HEK293 (cell line): Measurements from ENCODE around the gene MICAL3.

Experiments used
- CTCF ChIA-PET: fragments of 350-600 bp; formaldehyde crosslinking; extraction: SDS; loops from one replicate; lab custom pipeline; 2021; ENCODE audit warnings: antibody characterized with exemption; lab: Yijun Ruan, JAX
- POLR2A ChIA-PET: fragments of 300-600 bp; formaldehyde crosslinking; extraction: SDS; loops from one replicate; lab custom pipeline; 2020; ENCODE audit warnings: antibody characterized with exemption, inconsistent platforms; lab: Yijun Ruan, JAX
- H3K27ac ChIP-seq: fragments of 200-500 bp; sonication (Bioruptor generic); 2 replicates; pipeline ENCODE4 v1.5.1; 2014; ENCODE audit warnings: low read depth, low read length, control low read depth, inconsistent platforms; ENCODE audit errors: extremely low read depth
- H3K36me3 ChIP-seq, 2 experiments: fragments of 200-500 bp in 1 of 2; sonication (Bioruptor generic) in 1 of 2; 1 replicate in 1 of 2; 2 replicates in 1 of 2; pipeline ENCODE4 v1.5.1; 2014 to 2017; ENCODE audit warnings: inconsistent platforms in 2 of 2, low read length in 2 of 2; ENCODE audit not compliant: control insufficient read depth in 2 of 2, insufficient read depth in 1 of 2
- H3K4me1 ChIP-seq: fragments of 200-500 bp; sonication (Bioruptor generic); 2 replicates; pipeline ENCODE4 v1.5.1; 2014; ENCODE audit warnings: mild to moderate bottlenecking, low read length, inconsistent platforms; ENCODE audit not compliant: control insufficient read depth, insufficient read depth
- H3K4me3 ChIP-seq: 2 replicates; pipeline ENCODE4 v1.5.1; 2011; ENCODE audit warnings: low read depth, mild to moderate bottlenecking, control low read depth, low read length, moderate library complexity
- H3K9me3 ChIP-seq: fragments of 200-500 bp; sonication (Bioruptor generic); 2 replicates; pipeline ENCODE4 v1.5.1; 2014; ENCODE audit warnings: low read depth, low read length, inconsistent platforms; ENCODE audit not compliant: control insufficient read depth, insufficient read depth
- GLI4 ChIP-seq: fragments of 450-650 bp; formaldehyde crosslinking; IDR thresholded peaks from 2 replicates; pipeline ENCODE4 v1.5.1; 2016; ENCODE audit warnings: missing biosample characterization, missing genetic modification characterization
- KLF10 ChIP-seq: fragments of 450-650 bp; IDR thresholded peaks from 2 replicates; pipeline ENCODE4 v1.5.1; 2018; ENCODE audit warnings: missing biosample characterization, mild to moderate bottlenecking, missing genetic modification characterization
- MEIS1 ChIP-seq: sonication (generic); formaldehyde crosslinking; IDR thresholded peaks from 2 replicates; pipeline ENCODE4 v1.8.1; 2022; ENCODE audit warnings: missing genetic modification reagents, mild to moderate bottlenecking, borderline replicate concordance
- MYNN ChIP-seq: fragments of 450-650 bp; formaldehyde crosslinking; IDR thresholded peaks from 2 replicates; pipeline ENCODE4 v1.5.1; 2016; ENCODE audit warnings: missing biosample characterization, missing genetic modification characterization, borderline replicate concordance
- TCF7L2 ChIP-seq: IDR thresholded peaks from 2 replicates; pipeline ENCODE4 v1.6.1; 2011; ENCODE audit warnings: low read depth, mild to moderate bottlenecking, inconsistent platforms, low read length, moderate library complexity, borderline replicate concordance
- ZBTB21 ChIP-seq: fragments of 450-650 bp; formaldehyde crosslinking; IDR thresholded peaks from 2 replicates; pipeline ENCODE4 v1.5.1; 2017; ENCODE audit warnings: missing biosample characterization, missing genetic modification characterization
- ZBTB26 ChIP-seq: fragments of 450-650 bp; formaldehyde crosslinking; optimal IDR thresholded peaks from 2 replicates; pipeline ENCODE3; 2016; ENCODE audit warnings: missing biosample characterization, mild to moderate bottlenecking, missing genetic modification characterization
- ZEB2 ChIP-seq: fragments of 450-650 bp; formaldehyde crosslinking; IDR thresholded peaks from 2 replicates; pipeline ENCODE4 v1.5.1; 2016; ENCODE audit warnings: missing biosample characterization, missing genetic modification characterization
- ZNF140 ChIP-seq: fragments of 450-650 bp; formaldehyde crosslinking; IDR thresholded peaks from 2 replicates; pipeline ENCODE4 v1.5.1; 2016; ENCODE audit warnings: missing biosample characterization, missing genetic modification characterization
- ZNF146 ChIP-seq: fragments of 450-650 bp; formaldehyde crosslinking; IDR thresholded peaks from 2 replicates; pipeline ENCODE4 v1.5.1; 2016; ENCODE audit warnings: missing biosample characterization, missing genetic modification characterization
- ZNF16 ChIP-seq: fragments of 450-650 bp; formaldehyde crosslinking; IDR thresholded peaks from 2 replicates; pipeline ENCODE4 v1.5.1; 2016; ENCODE audit warnings: low read depth, missing biosample characterization, missing genetic modification characterization
- ZNF248 ChIP-seq: fragments of 450-650 bp; formaldehyde crosslinking; IDR thresholded peaks from 2 replicates; pipeline ENCODE4 v1.5.1; 2017; ENCODE audit warnings: missing biosample characterization, missing genetic modification characterization
- ZNF341 ChIP-seq: fragments of 450-650 bp; formaldehyde crosslinking; IDR thresholded peaks from 2 replicates; pipeline ENCODE4; 2016; ENCODE audit warnings: low read depth, missing biosample characterization, missing genetic modification characterization
- ZNF473 ChIP-seq: fragments of 450-650 bp; formaldehyde crosslinking; IDR thresholded peaks from 2 replicates; pipeline ENCODE4 v1.5.1; 2017; ENCODE audit warnings: missing biosample characterization, missing genetic modification characterization
- ZNF521 ChIP-seq: fragments of 450-650 bp; formaldehyde crosslinking; IDR thresholded peaks from 2 replicates; pipeline ENCODE4 v1.5.1; 2017; ENCODE audit warnings: missing biosample characterization, mild to moderate bottlenecking, missing genetic modification characterization
- ZNF530 ChIP-seq: fragments of 450-650 bp; formaldehyde crosslinking; IDR thresholded peaks from 2 replicates; pipeline ENCODE4 v1.5.1; 2016; ENCODE audit warnings: low read depth, missing biosample characterization, missing genetic modification characterization
- ZNF596 ChIP-seq: fragments of 450-650 bp; IDR thresholded peaks from 2 replicates; pipeline ENCODE4 v1.5.0; 2018; ENCODE audit warnings: missing biosample characterization, mild to moderate bottlenecking, missing genetic modification characterization, moderate library complexity
- ZNF623 ChIP-seq: fragments of 450-650 bp; formaldehyde crosslinking; IDR thresholded peaks from 2 replicates; pipeline ENCODE4 v1.5.1; 2016; ENCODE audit warnings: missing biosample characterization, missing genetic modification characterization
- ZNF624 ChIP-seq: fragments of 450-650 bp; formaldehyde crosslinking; IDR thresholded peaks from 2 replicates; pipeline ENCODE4 v1.5.1; 2017; ENCODE audit warnings: missing biosample characterization, missing genetic modification characterization
- ZNF654 ChIP-seq: fragments of 450-650 bp; formaldehyde crosslinking; IDR thresholded peaks from 2 replicates; pipeline ENCODE4 v1.5.1; 2016; ENCODE audit warnings: low read depth, missing biosample characterization, missing genetic modification characterization
- ZNF707 ChIP-seq: fragments of 450-650 bp; formaldehyde crosslinking; IDR thresholded peaks from 2 replicates; pipeline ENCODE4 v1.5.1; 2016; ENCODE audit warnings: missing biosample characterization, missing genetic modification characterization
- ZNF791 ChIP-seq: fragments of 450-650 bp; formaldehyde crosslinking; IDR thresholded peaks from 2 replicates; pipeline ENCODE4 v1.5.1; 2016; ENCODE audit warnings: missing biosample characterization, missing genetic modification characterization
- TF ChIP-seq, protein P1 (sequence below): fragments of 450-650 bp; formaldehyde crosslinking; IDR thresholded peaks from 2 replicates; pipeline ENCODE4 v1.5.1; 2016; ENCODE audit warnings: missing biosample characterization, missing genetic modification characterization, low read depth

MICAL3 gene

DNA sequence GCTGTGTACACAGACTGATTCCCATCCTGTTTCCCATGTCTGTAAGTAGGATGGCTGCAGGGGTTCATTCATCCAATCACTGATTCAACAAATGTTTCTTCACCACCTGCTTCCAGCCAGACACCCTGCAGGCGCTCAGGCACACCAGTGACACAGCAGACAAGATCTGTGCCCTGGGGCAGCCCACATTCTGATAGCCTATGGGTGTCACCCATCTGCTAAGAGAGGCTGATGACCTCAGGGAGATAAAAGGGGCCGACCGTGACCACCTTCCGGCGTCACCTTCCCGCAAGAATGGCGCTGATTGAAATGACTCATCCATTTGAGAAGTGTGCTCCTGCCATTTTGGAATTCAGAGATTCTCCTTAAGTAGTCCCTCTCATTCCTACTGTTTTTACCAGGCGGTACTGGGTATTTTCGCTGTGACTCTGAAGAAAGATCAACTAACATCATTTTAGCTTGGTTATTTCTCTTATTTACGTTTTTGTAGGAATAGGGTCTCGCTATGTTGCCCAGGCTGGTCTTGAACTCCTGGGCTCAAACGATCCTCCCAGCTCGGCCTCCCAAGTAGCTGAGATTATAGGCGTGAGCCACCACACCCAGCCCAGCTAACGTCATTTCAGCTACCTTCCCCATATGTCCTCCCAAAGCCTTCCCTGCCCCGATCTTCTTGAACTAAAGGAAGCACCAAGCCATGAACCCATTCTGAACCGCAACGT, 176.8 kb downstream of the MICAL3 start:
- no peaks in the 10 kb centered on the region for H3K9me3 ChIP-seq
- ChIA-PET CTCF (interaction anchor here (0.6 to 2.9 kb wide), 5 partner anchors 17 to 303 kb away, joined by 3 to 20 read pairs (median 7); partner anchors contain the start of gene USP18), POLR2A (interaction anchor here (0.6 kb wide), 1 partner anchor 1062 kb away, joined by 3 read pairs; no protein-coding TSS in a partner anchor)
- H3K36me3 ChIP-seq = peaks cover 0 to 10% of the 10 kb centered on the region in 2 experiments; a peak in 2 of 3 replicates
- no peaks in the 10 kb centered on the region for H3K4me1 ChIP-seq
- no peak for TF ChIP-seq MEIS1
- no peak for TF ChIP-seq TCF7L2
- TF ChIP-seq ZNF521 = no peak
- no peak for TF ChIP-seq ZEB2
- TF ChIP-seq ZNF473 (tag by site-specific recombination) = no peak
- TF ChIP-seq ZNF146 (tag by site-specific recombination) = no peak
- TF ChIP-seq ZNF623 (tag by site-specific recombination) = no peak
- no peak for TF ChIP-seq ZNF624 (tag by site-specific recombination)
- TF ChIP-seq ZNF791 = no peak
- TF ChIP-seq, protein P1, sequence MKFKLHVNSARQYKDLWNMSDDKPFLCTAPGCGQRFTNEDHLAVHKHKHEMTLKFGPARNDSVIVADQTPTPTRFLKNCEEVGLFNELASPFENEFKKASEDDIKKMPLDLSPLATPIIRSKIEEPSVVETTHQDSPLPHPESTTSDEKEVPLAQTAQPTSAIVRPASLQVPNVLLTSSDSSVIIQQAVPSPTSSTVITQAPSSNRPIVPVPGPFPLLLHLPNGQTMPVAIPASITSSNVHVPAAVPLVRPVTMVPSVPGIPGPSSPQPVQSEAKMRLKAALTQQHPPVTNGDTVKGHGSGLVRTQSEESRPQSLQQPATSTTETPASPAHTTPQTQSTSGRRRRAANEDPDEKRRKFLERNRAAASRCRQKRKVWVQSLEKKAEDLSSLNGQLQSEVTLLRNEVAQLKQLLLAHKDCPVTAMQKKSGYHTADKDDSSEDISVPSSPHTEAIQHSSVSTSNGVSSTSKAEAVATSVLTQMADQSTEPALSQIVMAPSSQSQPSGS (tag by site-specific recombination) = no peak
- H3K27ac ChIP-seq = no peak overlapping the region
- H3K4me3 ChIP-seq = no peak overlapping the region

DNA sequence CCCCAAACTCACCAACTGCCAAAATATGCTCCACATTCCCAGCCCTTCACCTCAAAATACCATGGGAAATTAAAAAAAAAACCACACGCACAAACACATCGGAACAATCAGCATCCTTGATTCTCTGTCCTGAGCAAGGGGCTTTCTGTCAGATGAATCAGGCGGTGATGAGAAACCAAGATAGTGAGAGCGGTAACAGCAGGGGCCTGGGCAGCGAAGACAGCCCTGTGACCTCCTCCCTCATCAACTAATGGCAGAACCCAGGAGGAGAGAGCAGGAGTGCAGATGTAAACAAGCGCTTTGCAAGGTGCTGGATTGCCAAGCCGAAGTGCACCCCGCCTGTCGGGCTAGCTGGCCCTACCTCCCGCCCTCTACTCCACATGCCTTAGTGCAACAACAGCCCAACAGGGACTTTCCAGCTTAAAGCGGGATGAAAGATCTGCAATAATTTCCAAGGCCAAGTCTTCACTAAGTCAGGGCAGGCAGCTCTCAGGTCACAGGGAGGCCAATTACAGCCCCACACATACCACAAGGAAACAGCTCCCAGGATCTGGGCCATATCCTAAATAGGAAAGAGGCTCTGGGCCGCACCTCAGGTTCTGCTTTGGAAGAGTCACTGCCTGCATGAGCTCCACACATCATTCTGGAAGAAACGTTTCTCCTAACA, 177.9 kb downstream of the MICAL3 start:
- Histone ChIP-seq H3K4me1 (no peaks in the 10 kb centered on the region), H3K9me3 (no peaks in the 10 kb centered on the region), H3K27ac (no peak overlapping the region), H3K36me3 (peaks cover 0 to 14% of the 10 kb centered on the region in 2 experiments; a peak in 2 of 3 replicates), H3K4me3 (no peak overlapping the region)
- ChIA-PET POLR2A (interaction anchor here (0.6 kb wide), 2 partner anchors 1063 to 1943 kb away, joined by 3 to 7 read pairs; no protein-coding TSS in a partner anchor), CTCF (interaction anchor here (1.8 to 2.9 kb wide), 3 partner anchors 16 to 230 kb away, joined by 7 to 20 read pairs (median 12); no protein-coding TSS in a partner anchor)
- TF ChIP-seq MYNN (tag by site-specific recombination) (no peak), KLF10 (tag by site-specific recombination) (no peak), ZNF140 (no peak), ZNF596 (tag by site-specific recombination) (no peak), ZBTB21 (tag by site-specific recombination) (no peak), ZBTB26 (tag by site-specific recombination) (no peak), ZNF248 (no peak), ZNF16 (tag by site-specific recombination) (no peak), GLI4 (tag by site-specific recombination) (no peak)

GRCh38 chr22:17845790-17846189, 178.6 kb downstream of the MICAL3 start:
- ChIA-PET POLR2A (no interaction called here), CTCF (interaction anchor here (0.6 to 2.9 kb wide), 4 partner anchors 15 to 288 kb away, joined by 3 to 20 read pairs (median 6); no protein-coding TSS in a partner anchor)
- Histone ChIP-seq H3K9me3 (no peaks in the 10 kb centered on the region), H3K4me1 (no peaks in the 10 kb centered on the region), H3K27ac (no peak overlapping the region), H3K4me3 (no peak overlapping the region), H3K36me3 (peaks cover 0 to 20% of the 10 kb centered on the region in 2 experiments; a peak in 2 of 3 replicates)
- TF ChIP-seq ZNF341 (no peak), ZNF654 (tag by site-specific recombination) (no peak), TCF7L2 (no peak), ZNF707 (tag by site-specific recombination) (no peak), ZNF530 (no peak)
